Measurements from ENCODE around the gene SLC36A4. TPM values are rescaled to one million over a fixed set of nuclear protein-coding genes. Genes with fewer than 3 reads are reported as not detected.

SLC36A4 gene
- total RNA-seq, 4 donors from 2014 or later, result 17.5 to 51.5 (median 30.2) TPM

GRCh38 chr11:93212094-93212493 lies 14.3 kb upstream of the SLC36A4 start:
- TF ChIP-seq, protein P1, sequence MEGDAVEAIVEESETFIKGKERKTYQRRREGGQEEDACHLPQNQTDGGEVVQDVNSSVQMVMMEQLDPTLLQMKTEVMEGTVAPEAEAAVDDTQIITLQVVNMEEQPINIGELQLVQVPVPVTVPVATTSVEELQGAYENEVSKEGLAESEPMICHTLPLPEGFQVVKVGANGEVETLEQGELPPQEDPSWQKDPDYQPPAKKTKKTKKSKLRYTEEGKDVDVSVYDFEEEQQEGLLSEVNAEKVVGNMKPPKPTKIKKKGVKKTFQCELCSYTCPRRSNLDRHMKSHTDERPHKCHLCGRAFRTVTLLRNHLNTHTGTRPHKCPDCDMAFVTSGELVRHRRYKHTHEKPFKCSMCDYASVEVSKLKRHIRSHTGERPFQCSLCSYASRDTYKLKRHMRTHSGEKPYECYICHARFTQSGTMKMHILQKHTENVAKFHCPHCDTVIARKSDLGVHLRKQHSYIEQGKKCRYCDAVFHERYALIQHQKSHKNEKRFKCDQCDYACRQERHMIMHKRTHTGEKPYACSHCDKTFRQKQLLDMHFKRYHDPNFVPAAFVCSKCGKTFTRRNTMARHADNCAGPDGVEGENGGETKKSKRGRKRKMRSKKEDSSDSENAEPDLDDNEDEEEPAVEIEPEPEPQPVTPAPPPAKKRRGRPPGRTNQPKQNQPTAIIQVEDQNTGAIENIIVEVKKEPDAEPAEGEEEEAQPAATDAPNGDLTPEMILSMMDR (IDR thresholded peaks at IDR 0.05; ENCODE audit: low read depth), result no peak

DNA sequence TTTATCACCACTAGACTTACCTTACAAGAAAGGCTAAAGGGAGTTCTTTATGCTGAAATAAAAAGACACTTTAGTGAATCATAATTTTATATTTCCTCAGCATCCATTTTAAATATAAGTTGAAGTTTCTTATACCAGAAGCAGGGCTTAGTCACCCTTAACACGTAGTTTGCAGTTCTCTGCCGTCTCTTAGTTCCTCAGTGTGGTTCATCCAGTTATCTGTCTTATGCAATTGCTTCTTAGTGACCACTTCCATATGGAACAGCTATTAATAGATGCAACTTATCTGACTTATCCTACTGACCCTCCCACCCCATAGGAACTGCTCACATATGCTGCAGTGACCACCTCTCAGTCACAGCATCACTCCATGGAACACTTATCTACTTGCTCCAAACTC lies 11.7 kb upstream of the SLC36A4 start:
- TF ChIP-seq, protein P1 (IDR thresholded peaks at IDR 0.05; ENCODE audit: low read depth), result no peak

GRCh38 chr11:93208663-93209270 lies 11.0 kb upstream of the SLC36A4 start:
- TF ChIP-seq, protein P1 (IDR thresholded peaks at IDR 0.05; ENCODE audit: low read depth), result no peak

- TF ChIP-seq, protein P1 (IDR thresholded peaks at IDR 0.05; ENCODE audit: low read depth), result no peak
Observed at GRCh38 chr11:93199616-93200015, 1.8 kb upstream of the SLC36A4 start.

GRCh38 chr11:93198215-93198845 lies 539 bp upstream of the SLC36A4 start:
- TF ChIP-seq, protein P1 (IDR thresholded peaks at IDR 0.05; ENCODE audit: low read depth), result no peak

GRCh38 chr11:93196816-93197379 lies 893 bp downstream of the SLC36A4 start:
- TF ChIP-seq, protein P1 (IDR thresholded peaks at IDR 0.05; ENCODE audit: low read depth), result no peak

GRCh38 chr11:93194673-93195291 lies 3.0 kb downstream of the SLC36A4 start:
- TF ChIP-seq, protein P1 (IDR thresholded peaks at IDR 0.05; ENCODE audit: low read depth), result no peak

All from subcutaneous adipose tissue (tissue), 4 donors.